Endothelial cell (in vitro differentiated cells): ENCODE results near the gene ALS2CL. TPM values are rescaled to one million over a fixed set of nuclear protein-coding genes. Genes with fewer than 3 reads are reported as not detected.

Source experiments
- DNase-seq: peaks from one replicate; pipeline ENCODE4 v3.0.0; 2021; ENCODE audit warnings: low spot score
- H3K27ac Mint-ChIP-seq: one replicate; pipeline ENCODE4 v1.8.0; 2021; ENCODE audit warnings: mixed read lengths, inconsistent platforms; ENCODE audit not compliant: unreplicated experiment
- H3K27me3 Mint-ChIP-seq: one replicate; pipeline ENCODE4 v1.8.0; 2021; ENCODE audit warnings: mild to moderate bottlenecking, moderate library complexity, mixed read lengths, inconsistent platforms; ENCODE audit not compliant: unreplicated experiment
- H3K36me3 Mint-ChIP-seq: one replicate; pipeline ENCODE4 v1.8.0; 2021; ENCODE audit warnings: mild to moderate bottlenecking, low read depth, mixed read lengths, inconsistent platforms; ENCODE audit not compliant: unreplicated experiment
- H3K4me1 Mint-ChIP-seq: one replicate; pipeline ENCODE4 v1.8.0; 2021; ENCODE audit warnings: mild to moderate bottlenecking, mixed read lengths, inconsistent platforms; ENCODE audit not compliant: unreplicated experiment
- H3K4me3 Mint-ChIP-seq: one replicate; pipeline ENCODE4 v1.8.0; 2021; ENCODE audit warnings: mild to moderate bottlenecking, mixed read lengths, inconsistent platforms; ENCODE audit not compliant: unreplicated experiment
- H3K9me3 Mint-ChIP-seq: one replicate; pipeline ENCODE4 v1.8.0; 2021; ENCODE audit warnings: mixed read lengths, inconsistent platforms; ENCODE audit not compliant: unreplicated experiment
- CTCF ChIP-seq: fragments of 200-600 bp; sonication (generic); IDR thresholded peaks from one replicate; pipeline ENCODE4 v1.5.0; 2021; ENCODE audit warnings: antibody characterized with exemption; ENCODE audit not compliant: unreplicated experiment
- total RNA-seq: library from RNA; stranded (reverse); fragmentation: NEBNext Ultra II Directional; extraction: Animal tissue kit (Norgen Biotek cat#: 25700); gene quantifications from one replicate; pipeline ENCODE4 v1.2.1, GENCODE V29; 2021; ENCODE audit not compliant: unreplicated experiment

Gene ALS2CL
- total RNA-seq, 1 donor from 2014 or later: 5.6 TPM

DNA sequence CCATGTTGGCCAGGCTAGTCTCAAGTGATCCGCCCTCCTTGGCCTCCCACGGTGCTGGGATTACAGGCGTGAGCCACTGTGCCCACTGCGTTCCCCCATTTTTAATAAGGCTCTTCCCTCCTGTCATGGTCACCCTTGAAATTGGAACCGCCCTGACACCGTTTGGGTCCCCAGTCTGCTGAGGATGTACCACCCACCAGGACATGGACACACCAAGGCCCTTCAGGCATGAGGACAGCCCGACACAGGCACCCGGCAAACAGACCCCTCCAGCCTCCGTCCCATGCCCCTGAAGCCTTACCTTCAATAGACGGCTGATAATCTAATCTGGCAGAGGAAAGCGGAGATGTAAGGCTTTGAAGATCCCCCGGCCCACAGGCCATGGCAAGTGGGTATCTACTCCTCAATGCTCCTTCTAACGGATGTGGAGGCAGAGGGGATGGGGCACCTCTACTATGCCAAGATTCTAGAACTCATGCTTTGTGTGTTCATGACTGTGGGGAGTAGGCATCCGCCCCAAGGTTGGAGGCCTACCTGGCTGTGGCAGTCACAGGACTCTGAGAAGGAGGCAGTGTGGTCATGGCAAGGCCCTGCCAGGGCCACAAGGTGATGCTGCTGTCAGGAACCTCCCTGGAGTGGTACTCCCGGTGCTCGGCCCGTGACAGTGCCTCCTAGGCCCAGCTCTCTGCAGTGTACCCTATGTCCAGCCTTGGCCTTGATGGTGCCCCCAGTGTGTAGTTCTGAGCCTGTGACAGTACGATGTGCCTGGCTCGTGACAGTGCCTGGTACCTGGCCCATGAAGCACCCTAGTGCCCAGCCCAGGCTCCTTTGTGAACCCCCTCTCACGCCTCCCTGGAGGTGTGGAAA lies 42.8 kb upstream of the ALS2CL start:
- Mint-ChIP-seq H3K9me3 (no peaks in the 10 kb centered on the region), H3K4me3 (no peak overlapping the region), H3K36me3 (no peaks in the 10 kb centered on the region), H3K27me3 (no peaks in the 10 kb centered on the region), H3K4me1 (no peaks in the 10 kb centered on the region), H3K27ac (no peak overlapping the region)
- DNase-seq: no peak
- no peak for TF ChIP-seq CTCF

DNA sequence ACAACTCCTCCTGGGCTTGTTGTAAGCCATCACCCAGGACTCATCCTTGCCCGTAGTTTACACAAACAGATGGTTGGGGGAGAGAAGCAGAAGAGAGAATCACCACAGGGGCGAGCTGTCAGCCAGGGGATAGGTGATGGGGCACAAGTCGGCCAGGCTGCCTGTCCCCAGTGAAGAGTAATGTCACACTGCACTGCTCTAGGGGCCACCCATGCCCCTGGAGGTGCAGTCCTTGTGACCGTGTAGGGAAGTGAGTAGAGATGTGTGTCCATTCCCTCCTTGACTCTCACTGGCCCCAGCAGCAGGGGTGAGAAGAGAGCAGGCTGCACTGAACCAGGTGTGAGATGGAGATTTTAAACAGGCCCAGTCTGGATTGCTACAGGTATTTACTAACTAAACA lies 41.3 kb upstream of the ALS2CL start:
- TF ChIP-seq CTCF: no peak
- no peaks in the 10 kb centered on the region for H3K27me3 Mint-ChIP-seq
- no peak overlapping the region for H3K27ac Mint-ChIP-seq
- no peak for DNase-seq
- no peak overlapping the region for H3K4me3 Mint-ChIP-seq
- H3K9me3 Mint-ChIP-seq: no peaks in the 10 kb centered on the region
- no peaks in the 10 kb centered on the region for H3K4me1 Mint-ChIP-seq
- no peaks in the 10 kb centered on the region for H3K36me3 Mint-ChIP-seq

DNA sequence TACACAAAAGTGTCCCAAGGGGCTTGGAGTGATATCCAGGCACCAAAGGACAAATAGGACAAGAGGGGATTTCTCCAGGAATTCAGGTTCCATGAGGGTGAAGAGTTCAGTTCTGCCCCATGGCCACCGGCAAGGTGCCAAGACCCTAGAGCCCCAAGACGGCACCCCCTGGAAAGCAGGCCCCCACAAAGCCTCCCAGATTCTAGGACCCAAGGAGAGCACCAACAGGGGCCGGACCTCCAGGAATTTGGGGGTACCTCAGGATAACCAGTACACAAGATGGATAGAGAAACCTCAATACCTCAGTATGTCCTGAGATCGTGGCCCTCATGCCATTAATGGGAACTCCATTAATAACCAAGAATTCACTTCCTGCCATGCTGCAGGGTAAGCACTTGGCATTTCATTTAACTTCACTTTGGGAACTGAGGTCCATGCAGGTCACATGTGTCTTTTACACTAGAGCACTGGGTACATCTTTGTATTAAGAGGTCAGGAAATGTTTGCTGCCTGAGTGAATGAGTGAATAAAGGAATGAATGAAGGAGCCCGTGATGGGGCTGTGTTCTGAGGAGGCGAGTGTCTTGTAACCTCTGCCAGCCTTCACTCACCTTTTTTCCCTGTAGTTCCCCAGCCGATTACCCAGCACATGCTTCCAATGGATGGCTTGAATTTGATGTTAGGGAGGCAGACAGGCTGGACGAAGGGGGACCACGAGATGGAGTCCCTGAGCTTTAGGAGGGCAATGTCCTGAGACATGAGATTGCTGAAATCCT lies 39.7 kb upstream of the ALS2CL start:
- no peaks in the 10 kb centered on the region for H3K36me3 Mint-ChIP-seq
- TF ChIP-seq CTCF: no peak
- no peaks in the 10 kb centered on the region for H3K9me3 Mint-ChIP-seq
- H3K27ac Mint-ChIP-seq: no peak overlapping the region
- H3K27me3 Mint-ChIP-seq: no peaks in the 10 kb centered on the region
- H3K4me3 Mint-ChIP-seq: no peak overlapping the region
- H3K4me1 Mint-ChIP-seq: no peaks in the 10 kb centered on the region
- DNase-seq: no peak

DNA sequence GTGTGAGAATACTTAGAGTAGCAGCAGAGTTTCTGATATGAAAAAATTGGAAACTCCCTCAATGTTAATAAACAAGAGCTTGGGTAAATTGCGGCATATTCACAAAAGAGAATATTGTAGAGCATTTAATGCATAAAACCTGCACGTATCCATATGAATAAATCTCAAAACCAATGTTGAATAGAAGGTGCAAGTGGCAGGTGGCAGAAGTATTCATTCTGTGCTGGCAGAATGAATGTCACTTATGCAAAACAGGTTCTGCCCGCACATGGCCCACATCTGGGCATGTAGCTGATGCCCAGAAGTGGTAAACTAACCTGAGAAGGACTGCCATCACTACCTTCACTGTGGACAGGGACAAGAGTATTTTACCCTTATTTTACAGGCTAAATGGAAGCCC lies 38.3 kb upstream of the ALS2CL start:
- no peak for TF ChIP-seq CTCF
- H3K4me3 Mint-ChIP-seq: no peak overlapping the region
- H3K27ac Mint-ChIP-seq: peak overlapping the region; percentile 38
- H3K36me3 Mint-ChIP-seq: no peaks in the 10 kb centered on the region
- H3K4me1 Mint-ChIP-seq: no peaks in the 10 kb centered on the region
- H3K9me3 Mint-ChIP-seq: no peaks in the 10 kb centered on the region
- no peak for DNase-seq
- no peaks in the 10 kb centered on the region for H3K27me3 Mint-ChIP-seq

DNA sequence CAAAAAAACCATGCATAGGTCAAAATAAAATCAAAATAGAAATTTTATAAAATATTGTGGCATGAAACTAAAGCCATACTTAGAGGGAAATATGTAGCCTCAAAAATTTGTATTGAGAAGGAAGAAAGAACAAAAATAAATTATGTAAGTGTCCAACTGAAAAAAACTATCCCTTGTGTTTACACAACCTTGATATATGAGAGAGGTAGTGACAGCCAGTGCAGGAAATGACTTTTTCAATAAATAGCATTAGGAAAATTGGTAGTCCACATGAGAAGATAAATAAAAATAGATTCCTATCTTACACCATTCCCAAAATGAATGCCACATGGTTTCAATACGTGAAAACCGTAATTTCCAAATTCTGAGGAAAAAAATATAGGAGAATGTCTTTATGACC lies 37.3 kb upstream of the ALS2CL start:
- Mint-ChIP-seq H3K27ac (no peak overlapping the region), H3K9me3 (no peaks in the 10 kb centered on the region), H3K4me3 (no peak overlapping the region), H3K4me1 (peaks cover 5% of the 10 kb centered on the region), H3K27me3 (no peaks in the 10 kb centered on the region), H3K36me3 (no peaks in the 10 kb centered on the region)
- no peak for DNase-seq
- no peak for TF ChIP-seq CTCF
